SJCRH30 (cell line): Measurements from ENCODE around the gene RRP7A. TPM values are rescaled to one million over a fixed set of nuclear protein-coding genes. Genes with fewer than 3 reads are reported as not detected.
"Not testable (repeated sequence)": the region's sequence is repeated elsewhere in the genome, so short reads cannot be mapped to it uniquely, and the experiment has no call there.

Experiments
- DNase-seq, 2 experiments: peaks; one replicate each; pipeline ENCODE4 v3.0.0-alpha.2; 2015 to 2020
- H3K27ac ChIP-seq: fragments of 250-450 bp; sonication (Bioruptor Pico); 2 replicates; pipeline ENCODE4 v1.5.1; 2020; ENCODE audit warnings: mild to moderate bottlenecking, moderate library complexity
- H3K27me3 ChIP-seq: fragments of 250-450 bp; sonication (Bioruptor Pico); 2 replicates; pipeline ENCODE4 v1.5.1; 2020; ENCODE audit warnings: mild to moderate bottlenecking, moderate library complexity
- H3K36me3 ChIP-seq: fragments of 250-450 bp; sonication (Bioruptor Pico); 2 replicates; pipeline ENCODE4 v1.5.1; 2020; ENCODE audit warnings: mild to moderate bottlenecking, moderate library complexity
- H3K4me1 ChIP-seq: fragments of 250-450 bp; sonication (Bioruptor Pico); 2 replicates; pipeline ENCODE4 v1.5.1; 2020; ENCODE audit warnings: mild to moderate bottlenecking, moderate library complexity
- H3K4me3 ChIP-seq: fragments of 250-450 bp; sonication (Bioruptor Pico); 2 replicates; pipeline ENCODE4 v1.5.1; 2020; ENCODE audit warnings: mild to moderate bottlenecking, moderate library complexity
- H3K9me3 ChIP-seq: fragments of 250-450 bp; sonication (Bioruptor Pico); replicated peaks from 2 replicates; pipeline ENCODE4 v1.5.1; 2020; ENCODE audit warnings: mild to moderate bottlenecking, moderate library complexity
- total RNA-seq: library from RNA; depleted of rRNA; stranded (reverse); fragments of >200 nt; shearing (Covaris generic); gene quantifications from 2 replicates; pipeline ENCODE4 v1.2.3, GENCODE V29; 2014

RRP7A gene
- total RNA-seq, 1 experiment from 2014 or later = 31.7 TPM

- Histone ChIP-seq H3K4me1 (no peaks in the 10 kb centered on the region), H3K27ac (no peak overlapping the region), H3K27me3 (no peaks in the 10 kb centered on the region), H3K9me3 (no peaks in the 10 kb centered on the region), H3K4me3 (no peak overlapping the region), H3K36me3 (no peaks in the 10 kb centered on the region)
- no peak for DNase-seq
Observed at GRCh38 chr22:42548597-42549330, 29.2 kb upstream of the RRP7A start.

GRCh38 chr22:42548126-42548525 lies 28.5 kb upstream of the RRP7A start:
- not testable (repeated sequence) for H3K36me3 ChIP-seq, H3K4me1 ChIP-seq, DNase-seq, H3K4me3 ChIP-seq, H3K9me3 ChIP-seq, H3K27me3 ChIP-seq, H3K27ac ChIP-seq

GRCh38 chr22:42547562-42547961 lies 28.0 kb upstream of the RRP7A start:
- no peaks in the 10 kb centered on the region for H3K36me3 ChIP-seq
- H3K27me3 ChIP-seq = no peaks in the 10 kb centered on the region
- no peak overlapping the region for H3K27ac ChIP-seq
- no peaks in the 10 kb centered on the region for H3K4me1 ChIP-seq
- H3K4me3 ChIP-seq = no peak overlapping the region
- no peaks in the 10 kb centered on the region for H3K9me3 ChIP-seq
- DNase-seq = no peak

- DNase-seq = no peak
- no peaks in the 10 kb centered on the region; the same call in 1 of the 2 replicates for H3K4me1 ChIP-seq
- no peaks in the 10 kb centered on the region for H3K9me3 ChIP-seq
- no peaks in the 10 kb centered on the region for H3K27me3 ChIP-seq
- H3K36me3 ChIP-seq = no peaks in the 10 kb centered on the region
- no peak overlapping the region for H3K27ac ChIP-seq
- no peak overlapping the region for H3K4me3 ChIP-seq
Observed at GRCh38 chr22:42544686-42545085, 25.1 kb upstream of the RRP7A start.

- H3K9me3 ChIP-seq, H3K4me3 ChIP-seq, H3K27ac ChIP-seq, H3K36me3 ChIP-seq, H3K27me3 ChIP-seq, DNase-seq, H3K4me1 ChIP-seq: not testable (repeated sequence)
Observed at GRCh38 chr22:42539236-42539771, 19.7 kb upstream of the RRP7A start.

- peaks cover 11% of the 10 kb centered on the region for H3K4me1 ChIP-seq
- H3K27me3 ChIP-seq, H3K36me3 ChIP-seq, H3K9me3 ChIP-seq: not testable (repeated sequence)
- H3K27ac ChIP-seq = peak overlapping the region; percentile 37
- H3K4me3 ChIP-seq = peak overlapping the region; percentile 31
- peak; percentile 44 to 48 for DNase-seq
Observed at GRCh38 chr22:42537199-42537831, 17.7 kb upstream of the RRP7A start.

GRCh38 chr22:42536634-42537033 lies 17.0 kb upstream of the RRP7A start:
- not testable (repeated sequence) for H3K4me3 ChIP-seq, H3K27me3 ChIP-seq, H3K36me3 ChIP-seq, H3K9me3 ChIP-seq, DNase-seq, H3K27ac ChIP-seq
- H3K4me1 ChIP-seq = peaks cover 11% of the 10 kb centered on the region

- no peak for DNase-seq
- no peak overlapping the region for H3K27ac ChIP-seq
- no peaks in the 10 kb centered on the region for H3K27me3 ChIP-seq
- no peaks in the 10 kb centered on the region for H3K9me3 ChIP-seq
- H3K4me1 ChIP-seq = peaks cover 11% of the 10 kb centered on the region
- no peaks in the 10 kb centered on the region for H3K36me3 ChIP-seq
- no peak overlapping the region for H3K4me3 ChIP-seq
Observed at GRCh38 chr22:42536166-42536565, 16.6 kb upstream of the RRP7A start.

GRCh38 chr22:42535082-42535731 lies 15.6 kb upstream of the RRP7A start:
- H3K4me1 ChIP-seq = peaks cover 11% of the 10 kb centered on the region
- not testable (repeated sequence) for H3K27ac ChIP-seq, H3K4me3 ChIP-seq, H3K9me3 ChIP-seq, H3K27me3 ChIP-seq, DNase-seq, H3K36me3 ChIP-seq

- DNase-seq = no peak
- no peak overlapping the region for H3K4me3 ChIP-seq
- H3K9me3 ChIP-seq = no peaks in the 10 kb centered on the region
- no peaks in the 10 kb centered on the region for H3K36me3 ChIP-seq
- peaks cover 11% of the 10 kb centered on the region for H3K4me1 ChIP-seq
- H3K27ac ChIP-seq = no peak overlapping the region
- H3K27me3 ChIP-seq = no peaks in the 10 kb centered on the region
Observed at GRCh38 chr22:42533638-42533977, 14.0 kb upstream of the RRP7A start.

GRCh38 chr22:42531401-42532084 lies 11.9 kb upstream of the RRP7A start:
- not testable (repeated sequence) for H3K27ac ChIP-seq, H3K36me3 ChIP-seq, H3K4me3 ChIP-seq, H3K4me1 ChIP-seq, H3K27me3 ChIP-seq, H3K9me3 ChIP-seq, DNase-seq

- H3K4me3 ChIP-seq, H3K9me3 ChIP-seq, H3K27me3 ChIP-seq, DNase-seq, H3K4me1 ChIP-seq, H3K36me3 ChIP-seq, H3K27ac ChIP-seq: not testable (repeated sequence)
Observed at GRCh38 chr22:42529435-42529834, 9.8 kb upstream of the RRP7A start.

- no peak for DNase-seq
- Histone ChIP-seq H3K36me3 (no peaks in the 10 kb centered on the region), H3K4me3 (no peak overlapping the region), H3K27ac (no peak overlapping the region), H3K9me3 (no peaks in the 10 kb centered on the region), H3K4me1 (0 out of 2 replicates have a peak, but pooled peaks cover 4% of the 10 kb centered on the region), H3K27me3 (peaks cover 4% of the 10 kb centered on the region; the same call in 1 of the 2 replicates)
Observed at GRCh38 chr22:42528591-42529307, 9.2 kb upstream of the RRP7A start.

GRCh38 chr22:42522546-42522945 lies 3.0 kb upstream of the RRP7A start:
- Histone ChIP-seq H3K36me3 (peaks cover 3% of the 10 kb centered on the region; the same call in 1 of the 2 replicates), H3K4me3 (no peak overlapping the region), H3K9me3 (no peaks in the 10 kb centered on the region), H3K27me3 (no peaks in the 10 kb centered on the region), H3K4me1 (peaks cover 13% of the 10 kb centered on the region; the same call in 1 of the 2 replicates), H3K27ac (no peak overlapping the region)
- no peak for DNase-seq
